RWPE2 (cell line): ENCODE data around the gene GRAP.
A peak's percentile ranks its signal among the peaks of the same experiment; 100 is the strongest.
"Not testable (repeated sequence)": the region's sequence is repeated elsewhere in the genome, so short reads cannot be mapped to it uniquely, and the experiment has no call there.

ENCODE experiments used
- ATAC-seq: fragments of 200-7000 bp; cut with Tn5 transposase; 3 replicates; pipeline ENCODE4 v1.9.1; 2021; ENCODE audit warnings: low read depth
- DNase-seq: peaks from one replicate; pipeline ENCODE4 v3.0.0-alpha.2; 2020; ENCODE audit warnings: low spot score
- H3K27ac ChIP-seq: fragments of 450-650 bp; 2 replicates; pipeline ENCODE4 v1.5.1; 2017; ENCODE audit warnings: mild to moderate bottlenecking; ENCODE audit not compliant: poor library complexity, severe bottlenecking
- H3K27me3 ChIP-seq: fragments of 250-450 bp; sonication (Bioruptor Pico); 2 replicates; pipeline ENCODE4 v1.5.1; 2021; ENCODE audit warnings: mild to moderate bottlenecking, moderate library complexity; ENCODE audit not compliant: insufficient read depth, poor library complexity, severe bottlenecking
- H3K36me3 ChIP-seq: fragments of 250-450 bp; sonication (Bioruptor Pico); 2 replicates; pipeline ENCODE4 v1.5.1; 2020; ENCODE audit warnings: low read depth, mild to moderate bottlenecking, moderate library complexity
- H3K4me1 ChIP-seq: fragments of 250-450 bp; sonication (Bioruptor Pico); 2 replicates; pipeline ENCODE4 v1.5.1; 2021; ENCODE audit warnings: mild to moderate bottlenecking, moderate library complexity; ENCODE audit not compliant: insufficient read depth, poor library complexity, severe bottlenecking
- H3K4me3 ChIP-seq: fragments of 250-450 bp; sonication (Bioruptor Pico); 2 replicates; pipeline ENCODE4 v1.5.1; 2021; ENCODE audit warnings: mild to moderate bottlenecking, moderate library complexity; ENCODE audit not compliant: severe bottlenecking
- H3K9me3 ChIP-seq: fragments of 250-450 bp; sonication (Bioruptor Pico); 2 replicates; pipeline ENCODE4 v1.5.1; 2021; ENCODE audit warnings: mild to moderate bottlenecking, moderate library complexity; ENCODE audit not compliant: severe bottlenecking

The GRAP gene

DNA sequence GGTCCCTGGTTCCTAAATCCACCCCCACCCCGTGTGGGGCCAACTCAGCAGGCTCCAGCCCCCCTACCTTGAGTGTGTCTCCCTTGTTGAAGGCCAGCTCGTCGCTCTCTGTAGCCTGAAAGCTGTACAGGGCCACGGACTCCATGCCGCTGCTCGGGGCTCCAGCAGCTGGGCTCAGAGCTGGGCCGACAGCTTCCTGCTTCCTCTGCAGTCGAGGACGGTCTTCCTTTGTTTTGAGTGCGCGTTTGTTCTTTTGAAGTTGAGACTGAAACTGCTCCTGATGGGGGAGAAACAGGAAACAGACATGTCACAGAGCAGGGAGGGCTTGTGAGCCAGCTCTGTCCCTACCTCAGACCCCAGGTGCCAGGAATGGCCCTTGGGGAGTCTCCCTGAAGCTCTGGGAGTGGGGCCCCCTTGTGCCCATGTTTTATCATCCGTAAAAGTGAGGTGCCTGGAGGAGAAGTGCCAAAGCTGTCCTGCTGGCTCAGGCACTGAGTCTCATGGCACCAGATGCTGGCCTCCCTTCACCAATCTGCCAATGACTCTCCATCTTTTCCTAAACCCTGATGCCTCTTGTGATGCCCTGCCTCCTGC lies at the start of gene GRAP:
Gene GRAP (minus strand): TSS at position 176 of the 594 bp plus-strand sequence. CDS start 31 bp downstream, at position 145.
- not testable (repeated sequence) for ATAC-seq, DNase-seq, H3K27ac ChIP-seq, H3K4me1 ChIP-seq, H3K27me3 ChIP-seq, H3K36me3 ChIP-seq, H3K9me3 ChIP-seq, H3K4me3 ChIP-seq

DNA sequence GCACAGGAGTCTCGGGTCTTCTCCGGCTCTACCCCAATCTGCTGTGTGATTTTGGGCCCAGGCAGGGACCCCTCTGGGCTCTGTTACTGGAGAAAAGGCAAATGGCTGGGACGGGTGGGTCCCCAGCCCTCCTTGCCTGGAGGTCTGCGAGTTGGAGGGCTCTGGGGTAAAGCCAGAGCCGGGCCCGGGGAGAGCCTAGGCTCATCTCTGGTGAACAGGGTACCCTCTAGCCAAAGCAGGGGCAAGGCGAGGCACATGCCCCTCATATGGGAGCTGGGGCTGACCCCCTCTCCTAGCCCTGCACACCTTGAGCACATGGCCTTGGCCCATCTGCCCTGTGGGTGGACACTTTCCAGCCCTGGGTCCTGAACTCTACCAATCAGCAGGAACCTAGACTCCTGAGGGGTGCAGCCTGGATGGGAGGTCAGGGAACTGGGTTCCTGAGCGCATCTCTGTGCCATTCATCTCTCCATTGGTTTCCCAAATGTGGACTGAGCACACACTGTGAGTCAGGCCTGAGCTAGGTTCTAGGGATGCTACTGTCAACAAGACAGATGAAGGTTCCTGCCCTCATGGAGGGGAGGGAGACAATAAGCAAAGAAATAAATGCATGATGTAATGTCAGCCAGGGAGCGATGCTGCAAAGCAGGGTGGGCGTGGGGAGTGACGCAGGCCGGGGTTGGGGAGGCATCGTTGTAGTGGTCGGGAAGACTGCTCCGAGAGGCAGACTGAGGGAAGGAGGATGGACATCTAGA lies 47.1 kb upstream of the GRAP start:
- H3K4me1 ChIP-seq, ATAC-seq, H3K4me3 ChIP-seq, H3K27ac ChIP-seq, H3K9me3 ChIP-seq, H3K27me3 ChIP-seq, H3K36me3 ChIP-seq: not testable (repeated sequence)
- DNase-seq, result peak; percentile 21

DNA sequence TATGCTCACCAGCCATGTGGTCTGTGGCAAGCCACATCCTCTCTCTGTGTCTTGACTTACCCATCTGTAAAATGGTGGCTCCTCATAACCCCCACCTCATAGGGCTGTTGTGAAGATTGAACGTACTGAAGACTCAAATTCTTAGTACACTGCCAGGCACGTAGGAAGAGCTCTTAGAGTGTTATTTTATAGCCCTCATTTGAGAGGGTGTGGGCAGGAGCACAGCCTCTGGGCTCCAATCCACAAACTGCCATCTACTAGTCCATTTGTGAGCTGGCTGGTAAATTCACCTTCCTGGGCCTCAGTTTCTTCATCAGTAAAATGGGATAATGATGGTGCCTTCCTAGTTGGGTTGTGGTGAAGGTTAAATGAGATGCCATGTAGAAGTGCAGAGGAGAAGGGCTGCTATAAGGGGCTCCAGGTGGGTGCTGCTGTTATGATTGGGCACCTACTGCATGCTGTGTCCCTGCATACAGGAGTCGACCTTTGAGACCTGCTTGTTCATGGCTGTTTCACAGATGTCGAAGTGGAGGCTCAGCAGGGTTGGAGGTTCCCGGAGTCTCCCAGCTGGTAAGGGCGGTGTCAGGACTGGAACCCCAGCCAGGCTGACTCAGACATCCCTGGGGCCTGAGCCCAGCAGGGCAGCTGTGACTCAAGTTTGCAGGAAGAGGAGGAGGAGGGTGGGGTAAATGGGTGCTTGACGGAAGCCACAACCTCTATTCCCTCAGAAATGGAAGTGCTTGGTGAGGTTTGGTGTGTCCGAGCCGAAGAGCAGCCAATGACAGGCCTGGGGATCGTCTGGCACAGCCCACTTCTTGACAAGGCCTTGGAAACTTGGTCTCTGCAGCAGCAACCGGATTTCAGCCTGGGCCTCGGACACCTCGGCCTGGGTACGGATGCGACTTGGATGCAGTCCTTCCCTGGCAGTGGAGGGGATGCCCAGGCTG lies 46.3 kb upstream of the GRAP start:
- H3K36me3 ChIP-seq, H3K4me3 ChIP-seq, H3K4me1 ChIP-seq, H3K27me3 ChIP-seq, H3K27ac ChIP-seq, H3K9me3 ChIP-seq: not testable (repeated sequence)
- DNase-seq, result peak; percentile 23
- peak; percentile 66 for ATAC-seq

DNA sequence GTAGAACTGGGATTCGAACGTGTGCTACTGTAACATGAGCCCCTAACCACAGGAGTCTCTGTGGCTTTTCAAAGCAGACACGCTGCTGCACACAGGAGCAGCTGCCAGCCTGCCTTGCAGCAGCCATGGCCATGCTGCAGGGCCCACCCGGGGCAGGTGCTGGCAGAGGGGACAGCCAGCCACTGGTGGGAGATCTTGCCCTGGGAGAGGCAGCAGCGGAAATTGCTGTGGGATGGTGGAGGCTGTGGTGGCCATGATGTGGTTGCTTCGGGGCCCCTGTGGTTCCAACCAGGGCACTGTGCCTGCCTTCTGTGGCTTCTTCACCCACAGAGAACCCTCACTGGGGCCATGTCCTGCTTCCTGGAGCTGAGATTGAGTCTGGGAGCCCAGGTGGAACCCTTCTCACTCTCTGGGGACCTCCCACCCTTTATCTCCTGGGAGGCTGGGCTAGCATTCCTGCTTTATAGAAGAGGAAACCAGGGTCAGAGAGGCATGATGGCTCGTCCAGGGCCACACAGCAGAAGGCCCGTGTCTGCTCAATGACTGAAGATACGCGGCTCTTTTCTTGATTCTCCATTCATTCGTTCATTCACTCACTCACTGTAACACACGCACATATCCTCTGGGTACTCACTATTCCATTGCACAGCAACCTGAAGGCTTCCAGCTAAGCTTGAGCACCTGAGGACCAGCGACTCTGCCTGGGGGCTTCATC lies 43.5 kb upstream of the GRAP start:
- H3K4me1 ChIP-seq, H3K36me3 ChIP-seq, H3K27ac ChIP-seq, DNase-seq, ATAC-seq, H3K9me3 ChIP-seq, H3K27me3 ChIP-seq, H3K4me3 ChIP-seq: not testable (repeated sequence)

DNA sequence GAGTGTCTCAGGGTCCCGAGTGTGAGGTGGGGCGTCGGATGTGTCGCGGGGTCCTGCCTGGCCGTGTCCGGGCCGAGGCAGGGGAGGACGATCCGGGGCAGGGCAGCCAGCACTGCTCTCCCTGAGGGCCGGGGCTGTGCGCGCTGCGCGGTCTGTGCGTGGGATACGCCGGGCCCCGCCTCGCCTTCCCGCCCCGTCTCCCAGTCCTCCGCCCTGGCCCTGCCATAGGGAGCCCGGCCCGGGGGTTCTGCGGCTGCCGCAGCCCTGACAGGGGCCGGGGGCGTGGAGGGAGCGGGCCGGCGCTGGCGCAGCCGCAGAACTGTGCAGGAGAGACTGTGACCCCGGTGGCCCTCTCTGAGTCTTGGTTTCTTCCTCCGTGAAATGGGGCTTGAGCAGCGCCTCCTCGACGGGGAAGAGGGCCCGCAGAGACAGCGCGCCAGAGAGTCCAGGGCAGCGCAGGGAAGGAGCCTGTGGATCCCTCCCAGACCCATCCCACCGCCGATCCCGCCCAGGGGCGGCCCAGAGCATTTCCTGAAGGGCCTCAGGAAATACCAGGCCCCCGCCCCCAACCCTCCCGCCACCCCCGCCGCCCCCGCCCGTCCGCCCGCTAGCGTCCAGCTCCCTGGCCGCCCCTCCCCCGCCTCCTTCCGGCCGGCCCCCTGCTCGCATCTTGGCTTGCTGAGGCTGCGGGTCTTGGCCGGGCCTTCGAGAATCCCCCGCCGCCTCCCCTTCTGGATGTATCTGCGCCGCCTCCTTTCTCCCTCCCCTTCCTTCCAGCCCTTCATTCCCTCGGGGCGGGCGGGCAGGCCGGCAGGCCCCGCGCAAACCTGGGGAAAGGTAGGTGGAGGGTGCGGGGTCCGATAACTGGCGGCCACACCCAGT lies 42.3 kb upstream of the GRAP start:
- not testable (repeated sequence) for H3K27ac ChIP-seq, H3K36me3 ChIP-seq, H3K4me3 ChIP-seq, H3K9me3 ChIP-seq, H3K27me3 ChIP-seq, H3K4me1 ChIP-seq, DNase-seq
- ATAC-seq, result peak; percentile 83

DNA sequence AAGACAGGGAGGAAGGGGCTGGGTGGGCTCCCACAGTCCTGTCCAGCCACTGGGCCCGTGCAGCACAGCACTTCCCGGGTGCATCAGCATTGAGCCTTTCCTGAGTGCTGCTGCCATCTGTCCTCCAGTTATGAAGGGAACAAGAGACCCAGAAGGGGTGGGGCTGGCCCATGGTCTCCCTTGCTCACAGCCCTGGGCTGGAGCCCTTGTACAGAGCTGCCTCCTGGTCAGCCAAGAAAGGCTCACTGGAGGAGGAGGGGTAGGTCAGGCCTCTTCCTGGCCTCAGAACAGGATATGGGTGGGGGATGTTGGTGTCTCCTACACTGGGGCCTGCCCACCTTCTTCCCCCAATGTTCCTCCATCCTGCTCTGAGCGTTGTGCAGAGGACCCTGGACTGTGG lies 30.6 kb upstream of the GRAP start:
- not testable (repeated sequence) for H3K36me3 ChIP-seq, H3K4me1 ChIP-seq, H3K4me3 ChIP-seq, DNase-seq, H3K27ac ChIP-seq, H3K27me3 ChIP-seq, ATAC-seq, H3K9me3 ChIP-seq

DNA sequence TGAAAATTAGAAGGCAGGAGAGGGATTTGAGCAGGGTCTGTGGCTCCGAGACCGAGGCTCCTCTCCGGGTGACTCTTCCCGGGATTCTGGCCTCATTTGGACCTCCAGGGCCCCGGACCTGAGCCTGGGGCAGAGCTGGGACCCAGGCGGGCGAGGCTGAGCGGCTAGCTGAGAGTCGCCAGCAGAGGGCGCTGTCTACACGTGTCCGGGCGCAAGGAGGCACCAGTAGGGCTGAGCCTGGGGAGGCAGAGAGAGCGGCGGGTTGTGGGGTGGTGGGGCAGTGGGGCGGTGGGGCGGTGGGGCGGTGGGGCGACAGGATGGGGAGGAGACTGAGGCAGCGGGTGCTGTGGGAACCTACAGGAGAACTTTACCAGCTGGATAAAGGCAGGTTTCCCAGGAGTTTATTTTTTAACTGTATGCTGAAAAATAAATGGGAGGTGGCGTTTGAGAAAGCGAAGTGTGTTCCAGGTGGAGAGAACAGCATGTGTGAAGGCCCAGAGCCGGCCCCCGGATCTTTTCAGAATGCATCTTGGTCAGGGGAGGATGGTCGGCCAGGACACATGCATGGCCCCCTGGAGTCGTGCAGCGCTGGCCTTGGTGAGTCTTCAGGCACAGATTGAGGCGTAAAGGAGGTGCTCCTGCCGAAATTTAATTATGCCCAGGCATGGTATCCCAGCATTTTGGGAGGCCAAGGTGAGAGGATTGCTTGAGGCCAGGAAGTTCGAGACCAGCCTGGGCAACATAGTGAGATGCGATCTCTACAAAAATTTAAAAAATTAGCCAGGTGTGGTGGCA lies 29.8 kb upstream of the GRAP start:
- not testable (repeated sequence) for H3K4me3 ChIP-seq, H3K27me3 ChIP-seq, H3K36me3 ChIP-seq, H3K4me1 ChIP-seq, H3K9me3 ChIP-seq, H3K27ac ChIP-seq
- DNase-seq, result peak; percentile 11
- peak; percentile 93 for ATAC-seq

DNA sequence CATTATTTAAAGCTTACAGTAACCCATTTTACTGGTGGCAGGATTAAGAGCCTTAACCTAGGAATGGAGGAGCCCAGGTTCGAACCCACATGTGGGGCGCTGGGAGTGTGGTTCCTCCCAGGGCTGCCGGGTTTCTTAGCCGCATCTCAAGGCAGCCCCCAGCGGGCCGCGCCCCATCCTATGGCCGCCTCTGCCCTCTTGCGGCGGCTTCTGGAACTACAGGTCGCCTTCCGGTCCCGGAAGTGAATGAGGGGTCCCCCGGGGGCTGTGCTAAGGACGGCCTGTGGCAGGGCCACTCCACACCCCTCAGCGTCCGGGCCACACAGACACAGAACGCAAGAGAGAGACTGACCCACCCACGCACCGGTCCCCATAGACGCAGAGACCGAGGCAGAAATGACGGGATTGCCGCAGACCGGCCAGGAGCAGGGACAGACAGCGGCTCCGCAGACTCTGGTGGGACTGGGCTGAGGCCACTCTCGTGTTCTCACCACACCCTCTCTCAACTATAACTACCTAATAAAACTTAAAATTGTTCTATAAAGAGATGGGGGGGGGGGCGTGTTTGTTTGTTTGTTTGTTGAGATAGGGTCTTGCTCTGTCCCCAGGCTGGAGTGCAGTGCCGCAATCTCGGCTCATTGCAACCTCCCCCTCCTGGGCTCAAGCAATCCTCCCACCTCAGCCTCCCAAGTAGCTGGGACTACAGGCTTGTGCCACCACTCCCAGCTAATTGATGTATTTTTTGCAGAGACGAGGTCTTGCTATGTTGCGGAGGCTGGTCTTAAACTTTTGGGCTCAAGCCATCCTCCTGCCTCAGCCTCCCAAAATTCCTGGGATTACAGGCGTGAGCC lies 23.8 kb upstream of the GRAP start:
- H3K27ac ChIP-seq, H3K4me1 ChIP-seq, H3K4me3 ChIP-seq, H3K36me3 ChIP-seq, H3K27me3 ChIP-seq, H3K9me3 ChIP-seq, DNase-seq: not testable (repeated sequence)
- ATAC-seq, result peak; percentile 90

DNA sequence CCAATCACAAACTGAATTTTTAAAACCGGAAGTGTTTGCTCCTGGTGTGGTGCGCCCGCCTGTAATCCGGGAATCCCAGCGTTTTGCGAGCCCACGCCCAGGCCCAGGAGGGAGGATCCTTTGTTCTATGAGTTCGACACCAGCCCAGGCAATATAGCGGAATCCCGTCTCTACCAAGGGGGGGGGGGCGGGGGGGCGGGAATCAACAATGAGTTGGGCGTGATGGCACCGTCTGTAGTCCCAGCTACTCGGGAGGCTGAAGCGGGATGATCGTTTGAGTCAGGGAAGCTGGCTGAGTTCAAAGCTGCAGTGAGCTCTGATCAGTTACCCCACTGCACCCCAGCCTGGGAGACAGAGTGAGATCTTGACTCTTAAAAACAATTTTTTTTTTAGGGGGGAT lies 17.6 kb upstream of the GRAP start:
- not testable (repeated sequence) for H3K4me1 ChIP-seq, ATAC-seq, DNase-seq, H3K4me3 ChIP-seq, H3K27me3 ChIP-seq, H3K27ac ChIP-seq, H3K9me3 ChIP-seq, H3K36me3 ChIP-seq
